ENCODE measurements around the gene DNTT.

DNTT gene

DNA sequence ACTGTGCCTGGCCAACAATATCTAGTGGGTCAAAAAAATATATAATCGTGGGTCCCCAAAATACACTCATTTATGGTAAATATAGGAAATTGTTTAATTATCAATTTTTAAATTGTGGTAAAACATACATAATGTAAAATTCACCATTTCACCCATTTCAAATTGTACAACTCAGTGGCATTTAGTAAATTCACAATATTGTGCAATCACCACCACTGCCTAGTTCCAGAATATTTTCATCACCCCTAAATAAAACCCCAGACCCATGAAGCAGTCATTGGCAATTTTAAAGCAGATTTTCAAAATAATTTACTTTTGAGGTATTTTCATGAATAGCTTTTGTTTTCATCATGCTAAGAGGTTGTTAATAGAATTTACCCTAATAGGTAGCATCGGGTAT, 43.1 kb upstream of the DNTT start:
- no peak for DNase-seq (ENCODE audit: low spot score)
- CTCF ChIA-PET, result no interaction called here
- POLR2A ChIA-PET (ENCODE audit: low non-redundant PET), result no interaction called here
- no peak overlapping the region for H3K27ac ChIP-seq
- TF ChIP-seq, protein P1, sequence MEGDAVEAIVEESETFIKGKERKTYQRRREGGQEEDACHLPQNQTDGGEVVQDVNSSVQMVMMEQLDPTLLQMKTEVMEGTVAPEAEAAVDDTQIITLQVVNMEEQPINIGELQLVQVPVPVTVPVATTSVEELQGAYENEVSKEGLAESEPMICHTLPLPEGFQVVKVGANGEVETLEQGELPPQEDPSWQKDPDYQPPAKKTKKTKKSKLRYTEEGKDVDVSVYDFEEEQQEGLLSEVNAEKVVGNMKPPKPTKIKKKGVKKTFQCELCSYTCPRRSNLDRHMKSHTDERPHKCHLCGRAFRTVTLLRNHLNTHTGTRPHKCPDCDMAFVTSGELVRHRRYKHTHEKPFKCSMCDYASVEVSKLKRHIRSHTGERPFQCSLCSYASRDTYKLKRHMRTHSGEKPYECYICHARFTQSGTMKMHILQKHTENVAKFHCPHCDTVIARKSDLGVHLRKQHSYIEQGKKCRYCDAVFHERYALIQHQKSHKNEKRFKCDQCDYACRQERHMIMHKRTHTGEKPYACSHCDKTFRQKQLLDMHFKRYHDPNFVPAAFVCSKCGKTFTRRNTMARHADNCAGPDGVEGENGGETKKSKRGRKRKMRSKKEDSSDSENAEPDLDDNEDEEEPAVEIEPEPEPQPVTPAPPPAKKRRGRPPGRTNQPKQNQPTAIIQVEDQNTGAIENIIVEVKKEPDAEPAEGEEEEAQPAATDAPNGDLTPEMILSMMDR (conservative IDR thresholded peaks at IDR 0.05; ENCODE audit: low read depth), result no peak

DNA sequence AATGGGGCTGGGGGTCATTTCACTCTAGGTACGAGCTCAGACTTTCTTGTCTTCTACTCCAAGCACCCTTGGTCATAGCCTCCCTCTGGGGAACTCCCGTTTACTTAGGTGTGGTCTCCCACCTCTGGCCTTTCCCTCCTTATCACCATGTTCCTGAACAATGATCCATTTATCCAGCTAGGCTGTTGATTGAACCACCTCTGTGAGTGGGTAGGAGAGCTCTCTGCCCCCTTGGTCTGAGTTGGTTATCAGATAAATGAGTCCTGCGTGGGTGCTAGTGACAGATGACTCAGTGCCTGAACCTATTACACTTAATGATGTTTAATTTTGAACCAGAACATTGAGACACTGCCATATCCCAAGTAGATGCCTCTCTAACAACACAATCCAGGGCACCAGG, 42.3 kb upstream of the DNTT start:
- TF ChIP-seq, protein P1 (conservative IDR thresholded peaks at IDR 0.05; ENCODE audit: low read depth), result no peak
- ChIA-PET POLR2A (ENCODE audit: low non-redundant PET) (no interaction called here), CTCF (interaction anchor here (0.8 kb wide), 1 partner anchor 20 kb away, joined by 3 read pairs; no protein-coding TSS in a partner anchor)
- DNase-seq (ENCODE audit: low spot score), result no peak
- H3K27ac ChIP-seq, result no peak overlapping the region

DNA sequence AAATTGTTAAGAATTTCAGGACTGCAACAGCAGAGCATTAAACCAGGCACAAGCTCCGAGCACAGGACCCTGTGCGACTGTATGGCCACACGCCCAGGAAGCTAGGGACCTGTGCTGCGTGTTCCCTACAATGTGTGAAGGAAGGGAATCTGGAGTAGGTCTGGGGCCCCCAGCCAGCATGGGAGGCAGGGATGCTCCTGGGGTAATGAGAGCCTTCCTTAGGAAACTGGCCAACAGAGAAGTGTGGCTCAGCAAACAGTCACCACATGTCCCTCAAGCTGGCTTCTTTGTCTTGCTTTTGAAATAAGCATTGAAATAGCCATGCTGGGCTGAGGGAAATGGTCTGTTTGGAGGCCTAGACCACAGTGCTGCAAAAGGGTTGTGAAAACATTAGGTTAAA, 41.1 kb upstream of the DNTT start:
- POLR2A ChIA-PET (ENCODE audit: low non-redundant PET), result no interaction called here
- H3K27ac ChIP-seq, result no peak overlapping the region
- CTCF ChIA-PET, result interaction anchor here (0.7 to 2.9 kb wide), 2 partner anchors 28 to 34 kb away, joined by 3 to 12 read pairs; no protein-coding TSS in a partner anchor
- TF ChIP-seq, protein P1 (conservative IDR thresholded peaks at IDR 0.05; ENCODE audit: low read depth), result no peak
- DNase-seq (ENCODE audit: low spot score), result no peak

DNA sequence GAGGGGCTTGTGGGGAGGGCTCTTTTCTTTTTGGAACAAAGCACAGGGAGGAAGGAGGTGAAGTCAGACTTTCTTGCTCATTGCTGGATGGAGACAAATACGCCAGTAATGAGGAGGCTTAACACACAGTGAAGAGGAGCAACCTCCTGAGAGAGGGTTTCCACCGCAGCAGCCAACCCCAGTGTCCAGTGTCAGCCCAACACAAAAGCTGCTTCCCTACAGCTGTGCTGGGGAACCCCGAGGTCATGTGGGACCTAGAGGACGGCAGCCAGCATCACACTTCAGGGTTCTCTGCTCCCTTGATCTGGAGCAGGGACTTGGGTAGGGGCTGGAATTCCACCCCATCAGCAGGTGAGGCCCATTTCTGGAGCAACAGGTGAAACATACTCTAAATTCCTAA, 40.6 kb upstream of the DNTT start:
- ChIA-PET POLR2A (ENCODE audit: low non-redundant PET) (no interaction called here), CTCF (interaction anchor here (2.9 kb wide), 1 partner anchor 34 kb away, joined by 12 read pairs; no protein-coding TSS in a partner anchor)
- no peak for DNase-seq (ENCODE audit: low spot score)
- H3K27ac ChIP-seq, result no peak overlapping the region
- TF ChIP-seq, protein P1 (conservative IDR thresholded peaks at IDR 0.05; ENCODE audit: low read depth), result no peak

DNA sequence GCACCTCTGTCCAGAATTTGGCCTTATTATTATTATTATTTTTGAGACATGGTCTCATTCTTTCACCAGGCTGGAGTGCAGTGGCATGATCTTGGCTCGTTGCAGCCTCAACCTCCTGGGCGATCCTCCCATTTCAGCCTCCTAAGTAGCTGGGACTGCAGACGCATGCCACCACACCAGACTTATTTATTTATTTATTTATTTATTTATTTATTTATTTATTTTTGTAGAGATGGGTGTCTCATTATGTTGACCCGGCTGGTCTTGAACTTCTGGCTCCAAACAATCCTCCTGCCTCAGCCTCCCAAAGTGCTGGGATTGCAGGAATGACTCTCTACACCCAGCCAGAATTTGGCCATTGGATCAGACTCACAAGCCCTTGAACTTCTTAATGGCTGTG, 39.3 kb upstream of the DNTT start:
- ChIA-PET POLR2A (ENCODE audit: low non-redundant PET) (no interaction called here), CTCF (interaction anchor here (0.8 to 2.9 kb wide), 2 partner anchors 15 to 36 kb away, joined by 3 to 12 read pairs; no protein-coding TSS in a partner anchor)
- H3K27ac ChIP-seq, result no peak overlapping the region
- TF ChIP-seq, protein P1 (conservative IDR thresholded peaks at IDR 0.05; ENCODE audit: low read depth), result no peak
- no peak for DNase-seq (ENCODE audit: low spot score)

DNA sequence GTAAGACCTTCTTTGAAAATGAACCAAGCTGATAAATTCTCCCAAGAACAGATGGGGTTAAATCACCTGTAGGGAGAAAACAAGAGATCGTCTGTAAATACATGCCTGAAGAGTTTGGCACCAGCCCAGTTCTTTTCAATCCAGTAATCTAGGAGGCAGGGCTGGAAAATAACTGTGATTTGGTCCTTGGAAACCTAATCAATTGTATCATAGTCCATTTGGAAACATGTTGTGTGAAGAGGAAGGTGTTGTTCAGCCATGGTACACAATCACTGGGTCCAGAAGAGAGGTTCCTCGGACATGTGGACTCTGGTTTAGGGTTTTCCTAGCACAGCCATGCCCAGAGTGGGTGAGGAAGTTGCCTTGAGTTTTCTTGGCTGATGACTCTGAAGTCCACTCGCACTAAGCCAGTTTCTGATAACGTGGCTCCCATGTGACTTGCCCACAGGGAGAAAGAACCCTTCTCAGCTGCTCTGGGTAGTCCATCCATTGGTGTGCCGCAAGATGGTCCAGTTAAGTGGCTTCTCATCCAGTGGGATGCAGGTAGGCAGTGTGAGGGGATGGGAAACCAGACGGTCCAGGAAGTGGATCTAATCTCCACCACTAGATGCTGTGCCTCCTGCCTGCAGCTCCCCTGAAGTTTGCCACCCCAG, 38.0 kb upstream of the DNTT start:
- CTCF ChIA-PET, result no interaction called here
- TF ChIP-seq, protein P1 (conservative IDR thresholded peaks at IDR 0.05; ENCODE audit: low read depth), result no peak
- H3K27ac ChIP-seq, result no peak overlapping the region
- POLR2A ChIA-PET (ENCODE audit: low non-redundant PET), result no interaction called here
- DNase-seq (ENCODE audit: low spot score), result no peak

All from RWPE1 (cell line).